PC-9 (cell line): ENCODE data around the gene TRIM71.

Source experiments
- CTCF ChIP-seq: fragments of 200-600 bp; sonication (generic); conservative IDR thresholded peaks from 2 replicates; pipeline ENCODE4 v1.6.1; 2017; ENCODE audit warnings: mixed run types, antibody characterized with exemption, mild to moderate bottlenecking, moderate library complexity
- EZH2 ChIP-seq: fragments of 200-600 bp; sonication (generic); IDR thresholded peaks from 2 replicates; pipeline ENCODE4 v1.8.0; 2017; ENCODE audit warnings: antibody characterized with exemption, low read depth

GRCh38 chr3:32844914-32845313, 27.1 kb downstream of the TRIM71 start:
- TF ChIP-seq CTCF (no peak), EZH2 (no peak)
